T follicular helper cell (primary cell): ENCODE measurements around the gene PTPRN2.

Experiments used
- DNase-seq: peaks from one replicate; pipeline ENCODE4 v3.0.0-alpha.2; 2020; ENCODE audit warnings: low read depth

PTPRN2 gene

DNA sequence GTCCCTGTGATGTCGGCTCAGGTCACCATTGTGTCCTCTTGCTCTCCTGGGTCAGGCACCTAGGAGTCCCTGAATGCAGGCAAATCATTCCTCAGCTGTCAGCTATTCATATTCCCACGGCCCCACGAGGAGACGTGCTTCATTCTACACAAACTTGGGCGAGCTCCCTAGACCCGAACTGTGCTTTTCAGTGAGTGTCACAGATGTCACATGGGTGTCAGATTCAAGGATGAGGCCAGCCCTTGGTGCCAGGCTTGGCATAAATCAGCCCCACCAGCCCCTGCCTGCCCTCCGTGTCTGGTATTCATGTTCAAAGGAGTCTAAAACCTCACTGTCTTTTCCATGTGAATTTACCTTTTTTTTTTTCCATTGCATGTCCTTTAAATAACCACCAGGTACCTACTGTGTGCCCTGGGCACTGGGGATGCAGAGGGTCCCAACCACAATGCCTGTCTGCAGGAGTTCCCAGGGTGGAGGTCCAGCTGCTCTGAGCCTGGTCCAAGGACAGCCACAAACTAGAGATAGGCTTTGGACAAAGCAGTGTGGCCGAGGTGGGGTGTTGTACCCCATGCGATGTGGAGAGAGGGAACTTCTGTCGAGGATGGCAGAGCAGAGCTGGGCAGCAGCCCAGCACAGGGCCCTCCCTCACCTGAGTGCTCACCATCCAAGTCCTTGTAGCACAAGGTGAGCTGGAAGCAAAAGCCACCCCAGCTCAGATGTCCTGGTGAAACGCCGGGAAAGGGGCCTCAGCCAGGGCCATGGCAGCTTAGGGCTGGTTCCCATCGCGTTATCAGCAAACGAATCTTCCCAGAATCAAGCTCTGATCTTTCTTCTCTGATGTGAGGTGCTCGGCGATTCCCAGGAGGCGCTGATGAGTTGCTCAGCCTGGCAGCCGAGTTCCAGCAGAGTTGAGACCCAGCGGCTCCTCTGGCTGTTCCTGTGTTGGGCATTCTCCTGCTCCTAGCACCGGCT is 611.9 kb downstream of the PTPRN2 start:
- no peak for DNase-seq

DNA sequence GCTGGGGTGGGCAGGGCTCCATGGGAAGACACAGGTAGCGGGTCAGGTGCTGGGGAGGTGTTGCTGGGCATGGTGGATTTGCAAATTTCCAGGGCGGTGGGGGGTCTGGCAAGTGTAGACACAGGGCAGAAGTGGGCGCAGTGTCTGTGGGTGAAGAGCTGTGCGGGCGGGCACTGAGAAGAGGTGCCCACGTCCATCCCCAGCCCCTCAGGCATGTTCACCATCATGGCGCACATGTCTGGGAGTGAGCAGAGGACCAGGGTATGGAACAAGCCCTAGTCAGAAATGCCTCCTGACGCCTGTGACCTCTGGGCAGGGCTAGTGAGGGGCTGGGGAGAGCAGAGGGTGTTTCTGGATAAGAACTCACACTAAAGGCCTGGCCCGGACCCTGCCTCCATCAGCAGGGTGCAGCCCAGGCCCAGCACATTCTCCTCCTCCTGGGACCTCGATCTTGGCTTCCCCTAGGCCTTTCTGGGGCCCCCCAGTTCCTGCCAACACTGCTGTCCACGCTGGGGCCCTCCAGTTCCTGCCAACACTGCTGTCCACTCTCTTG is 612.9 kb downstream of the PTPRN2 start:
- no peak for DNase-seq

DNA sequence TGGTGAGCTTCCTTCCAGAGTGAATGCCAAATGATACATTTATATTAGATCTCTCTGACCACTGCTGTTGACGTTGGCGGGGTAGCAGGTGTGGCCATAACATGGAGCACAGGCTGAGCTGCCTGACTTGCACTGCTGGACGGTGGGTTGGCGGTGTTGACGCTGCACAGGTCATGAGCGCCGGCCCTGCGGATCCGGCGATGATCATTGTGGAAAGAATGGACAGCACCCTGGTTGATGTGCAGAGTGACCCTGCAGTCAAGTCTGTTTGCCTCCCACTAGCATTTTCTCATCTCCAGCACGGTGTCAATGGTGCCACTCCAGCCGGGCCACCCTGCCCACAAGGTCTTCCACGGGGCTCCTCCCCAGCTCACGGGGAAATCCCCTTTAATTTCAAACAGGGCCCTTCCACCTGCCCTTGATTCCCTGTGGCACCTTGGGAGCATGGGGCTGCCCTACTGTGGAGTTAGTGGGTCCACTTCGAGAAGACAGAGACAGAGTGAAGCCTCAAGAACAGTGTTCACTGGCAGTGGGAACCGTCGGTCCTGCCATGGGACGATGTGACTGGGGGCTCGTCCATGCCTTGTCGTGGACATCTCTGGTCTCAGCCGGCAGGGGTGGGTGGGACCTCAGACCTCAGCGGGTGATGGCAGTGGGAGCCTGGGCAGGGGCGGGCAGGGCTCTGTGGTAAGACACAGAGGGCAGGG is 613.5 kb downstream of the PTPRN2 start:
- no peak for DNase-seq

DNA sequence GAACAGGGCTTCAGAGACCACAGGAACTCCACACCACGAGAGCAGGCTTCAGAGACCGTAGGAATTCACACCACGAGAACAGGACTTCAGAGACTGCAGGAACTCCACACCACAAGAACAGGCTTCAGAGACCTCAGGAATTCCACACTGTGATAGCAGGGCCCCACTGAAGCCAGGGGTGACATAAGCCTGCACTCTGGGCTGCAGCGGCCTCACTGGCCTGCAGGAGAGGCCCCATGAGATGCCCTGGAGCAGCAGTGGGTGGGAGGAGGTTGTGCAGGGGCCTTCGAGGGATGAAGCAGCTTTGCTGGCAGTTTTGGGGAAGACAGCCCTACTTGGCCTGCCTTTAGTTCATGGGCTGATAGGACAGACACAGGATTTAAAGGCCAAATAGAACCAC is 614.7 kb downstream of the PTPRN2 start:
- no peak for DNase-seq

DNA sequence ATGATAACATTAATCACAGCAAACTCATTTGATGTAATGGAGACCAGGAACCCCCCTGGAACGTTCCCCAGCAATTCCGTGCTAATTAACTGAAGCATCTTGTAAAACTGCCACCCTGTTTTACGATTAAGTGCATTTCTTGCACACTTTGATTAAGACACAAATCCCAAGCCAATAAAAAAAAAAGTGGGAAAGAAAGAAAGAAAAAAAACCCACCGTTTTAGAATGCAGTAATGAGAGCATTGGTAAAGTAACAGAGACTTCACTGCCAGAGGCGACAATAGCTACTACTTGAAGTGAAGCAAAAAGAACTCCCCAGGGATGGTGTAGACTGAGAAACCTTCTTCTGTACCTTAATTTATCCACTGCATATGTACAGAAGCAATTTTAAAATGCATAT is 616.1 kb downstream of the PTPRN2 start:
- DNase-seq: no peak

DNA sequence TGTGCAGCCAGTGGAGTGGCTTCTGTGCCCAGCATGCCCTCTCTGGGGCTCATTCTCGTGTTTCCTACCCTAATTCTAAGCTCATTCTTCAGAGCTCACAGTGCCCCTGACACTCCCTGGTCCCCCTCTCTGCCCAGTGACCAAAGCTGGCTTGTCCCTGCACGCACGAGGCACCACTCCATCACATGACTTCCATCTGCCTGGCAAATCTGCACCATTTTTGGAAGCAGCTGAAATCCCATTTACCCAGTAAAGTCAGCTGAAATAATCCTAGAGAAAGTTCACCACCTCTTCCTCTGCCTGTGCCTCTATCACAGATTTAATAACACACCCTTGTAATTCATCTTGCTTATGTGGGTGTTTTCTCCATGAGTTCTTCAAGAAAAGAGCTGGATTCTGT is 616.9 kb downstream of the PTPRN2 start:
- no peak for DNase-seq

DNA sequence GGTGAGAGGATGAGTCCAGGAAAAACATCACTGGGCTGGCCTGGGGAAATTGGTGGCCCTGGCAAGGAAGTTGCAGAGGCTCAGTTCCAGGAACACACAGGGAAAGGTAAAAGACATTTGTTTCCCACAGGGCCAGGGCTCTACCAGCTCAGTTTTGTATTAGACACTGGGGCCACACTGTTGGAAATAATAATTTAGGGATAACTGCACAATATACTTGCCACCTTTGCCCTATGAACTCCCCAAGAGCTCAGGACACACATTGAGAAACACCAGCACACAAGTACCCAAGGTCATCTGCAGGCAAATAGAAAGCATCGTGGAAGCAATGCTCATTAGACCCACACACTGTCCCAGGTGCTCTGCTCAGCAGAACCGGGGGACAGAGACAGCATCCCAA is 617.6 kb downstream of the PTPRN2 start:
- no peak for DNase-seq

DNA sequence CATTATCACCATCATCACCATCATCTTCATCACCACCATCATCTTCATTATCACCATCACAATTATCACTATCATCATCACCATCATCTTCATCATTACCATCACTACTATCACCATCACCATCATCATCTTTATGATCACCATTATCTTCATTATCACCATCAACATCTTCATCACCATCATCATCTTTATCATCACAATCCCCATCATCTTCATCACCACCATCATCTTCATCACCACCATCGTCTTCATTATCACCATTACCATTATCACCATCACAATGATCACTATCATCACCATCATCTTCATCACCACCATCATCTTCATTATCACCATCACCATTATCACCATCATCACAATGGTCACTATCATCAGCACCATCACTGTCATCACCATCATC is 621.1 kb downstream of the PTPRN2 start:
- no peak for DNase-seq

DNA sequence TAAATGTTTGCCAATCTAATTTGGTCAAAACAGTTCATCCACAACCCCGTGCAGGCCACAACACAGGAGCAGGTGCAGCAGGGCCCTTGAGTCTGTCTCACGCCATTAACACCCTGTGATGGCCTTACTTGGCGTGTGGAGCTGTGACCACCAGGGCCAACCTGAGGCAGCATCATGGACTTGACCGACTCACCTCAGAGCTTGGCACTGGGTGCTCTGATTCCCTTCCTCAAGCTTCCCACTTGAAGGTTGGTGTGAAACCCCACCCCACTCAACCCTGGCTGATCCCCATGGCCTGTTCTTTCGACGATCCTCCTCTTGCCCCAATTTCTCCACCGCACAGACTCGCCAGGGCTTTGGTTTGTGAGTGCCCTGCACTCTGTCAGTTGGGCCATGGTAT is 623.1 kb downstream of the PTPRN2 start:
- DNase-seq: no peak

DNA sequence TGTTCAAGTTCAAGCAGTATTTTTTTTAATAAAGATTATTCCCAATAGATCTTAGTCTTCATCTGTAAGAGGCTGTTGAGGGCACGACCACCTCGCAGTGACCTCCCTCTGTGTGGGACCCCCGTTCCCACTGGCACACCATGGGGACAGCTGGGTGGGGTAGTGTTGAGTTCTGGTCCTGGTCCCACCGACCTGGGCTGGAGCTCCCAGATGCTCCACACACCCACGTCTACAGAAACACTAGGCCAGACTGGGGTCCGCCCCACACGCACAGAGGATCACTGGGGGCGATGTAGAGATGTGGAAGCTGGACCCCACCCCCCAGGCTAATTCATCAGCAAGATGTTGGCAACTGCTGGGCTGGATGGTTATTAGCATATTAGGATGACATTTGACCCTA is 623.6 kb downstream of the PTPRN2 start:
- no peak for DNase-seq

DNA sequence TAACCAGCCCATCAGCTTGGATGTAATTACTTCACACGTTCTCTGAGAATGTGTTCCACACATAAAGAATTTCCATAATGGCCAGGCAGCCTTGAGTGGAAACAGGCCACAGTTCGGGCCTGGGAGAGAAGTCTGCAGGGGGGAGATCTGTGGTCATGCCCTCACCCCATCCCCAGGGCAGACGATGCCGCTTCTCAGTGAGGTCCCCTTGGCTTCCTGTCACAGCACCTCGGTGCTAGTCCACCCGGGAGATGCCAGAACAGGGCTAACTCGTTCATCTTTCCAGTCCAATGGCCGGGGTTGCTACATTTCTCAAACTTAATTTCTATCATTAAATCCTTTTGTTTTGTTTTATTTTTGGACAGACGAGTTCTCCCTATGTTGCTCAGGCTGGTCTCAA is 624.1 kb downstream of the PTPRN2 start:
- DNase-seq: no peak

DNA sequence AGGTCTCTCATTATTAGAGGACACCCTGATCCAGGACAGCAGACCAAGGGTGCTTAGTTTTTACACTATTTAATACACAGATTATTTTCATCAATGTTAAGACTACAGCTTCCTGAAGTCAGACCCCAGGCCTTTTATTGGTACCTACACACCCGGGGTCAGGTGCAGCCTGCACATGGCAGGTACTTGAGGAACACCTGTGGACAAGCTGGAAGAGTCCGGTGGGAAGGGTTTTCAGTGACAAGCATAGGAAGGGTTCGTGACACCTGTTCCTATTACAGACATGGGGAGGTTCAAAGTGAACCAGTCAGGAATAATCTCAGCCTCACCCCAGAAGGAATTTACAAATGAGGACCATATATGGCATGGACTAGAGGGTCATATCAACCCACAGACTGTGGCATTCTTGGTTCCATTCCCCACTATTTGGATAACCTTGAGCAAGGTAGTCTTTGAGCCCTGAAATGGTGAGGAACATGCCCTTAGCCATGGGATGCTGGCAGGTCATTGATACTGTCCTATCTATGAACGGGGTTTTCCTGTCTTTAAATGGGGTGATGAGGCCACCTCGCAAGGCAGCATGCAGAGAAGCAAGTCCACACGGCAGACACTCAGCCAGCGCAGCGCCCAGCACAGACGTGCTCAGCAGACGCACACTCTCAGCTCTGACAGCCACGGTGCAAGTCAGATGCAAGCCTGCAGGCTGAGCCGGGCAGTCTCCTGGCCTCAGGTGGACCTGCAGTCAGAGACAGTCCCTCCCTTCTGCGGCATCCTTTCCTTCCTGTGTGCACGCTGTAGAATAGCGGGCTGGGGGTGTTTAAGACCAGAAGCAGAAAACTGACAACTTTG is 624.9 kb downstream of the PTPRN2 start:
- no peak for DNase-seq

DNA sequence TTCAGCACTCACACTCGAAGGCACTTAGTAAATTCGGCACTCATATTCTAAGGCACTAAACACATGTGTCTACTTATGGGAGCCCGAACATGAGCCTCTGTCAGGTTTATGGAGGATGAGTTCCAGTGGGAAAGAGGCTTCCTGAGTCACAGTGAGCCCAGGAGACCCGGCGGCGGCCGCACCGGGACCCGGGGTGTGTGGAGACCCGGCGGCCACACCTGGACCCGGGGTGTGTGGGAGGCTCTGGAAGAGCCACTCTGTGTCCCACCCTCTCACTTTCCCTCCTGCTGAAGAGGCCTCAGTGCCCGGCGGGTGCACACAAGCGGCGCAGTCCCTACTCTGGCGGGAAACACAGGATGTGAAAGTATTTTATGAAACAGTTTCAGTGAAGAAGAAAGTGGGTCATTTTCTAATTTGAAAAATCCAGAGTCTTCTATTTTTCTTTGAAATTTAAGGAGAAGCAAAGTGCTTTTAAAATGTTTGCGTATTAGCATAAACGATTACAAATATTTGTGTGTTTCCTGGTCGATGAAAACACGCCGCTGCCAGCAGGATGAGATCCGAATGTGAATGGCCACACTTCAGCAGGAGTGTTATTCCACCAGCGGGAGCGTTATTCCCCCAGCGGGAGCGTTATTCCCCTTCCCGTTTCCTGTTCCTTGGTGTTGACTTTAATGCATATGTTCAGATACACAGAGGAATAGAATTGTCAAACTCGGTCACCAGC is 625.7 kb downstream of the PTPRN2 start:
- no peak for DNase-seq

DNA sequence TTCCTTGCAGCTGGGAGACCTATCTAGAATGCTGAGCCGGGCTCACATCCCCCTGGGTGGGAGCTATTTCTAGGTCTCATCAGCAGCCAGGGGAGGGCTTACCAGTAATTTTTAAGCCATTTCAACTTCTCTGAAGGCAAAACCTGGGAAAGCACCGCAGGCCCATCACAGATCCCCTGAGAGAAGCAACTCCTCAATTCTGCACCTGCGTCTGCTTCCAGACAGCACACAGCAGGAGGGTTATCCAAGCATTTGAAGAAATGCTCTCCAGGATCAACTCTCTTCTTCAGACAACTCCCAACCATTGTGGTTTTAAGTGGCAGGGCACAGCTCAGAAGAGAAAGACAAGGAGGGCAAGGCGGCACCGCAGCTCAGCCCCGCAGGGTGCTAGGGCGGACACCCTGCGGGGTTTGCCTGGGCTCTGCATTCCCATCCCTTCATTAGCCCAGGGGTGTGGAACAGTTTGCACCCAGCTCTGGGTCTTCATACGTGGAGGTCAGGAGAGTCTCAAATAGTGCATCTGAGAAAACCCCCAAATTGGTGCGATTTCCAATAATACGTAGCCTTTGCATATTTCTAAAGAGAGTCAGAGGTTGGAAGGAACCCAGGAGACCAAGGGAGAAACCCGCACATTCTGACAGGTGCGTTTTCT is 632.1 kb downstream of the PTPRN2 start:
- no peak for DNase-seq

DNA sequence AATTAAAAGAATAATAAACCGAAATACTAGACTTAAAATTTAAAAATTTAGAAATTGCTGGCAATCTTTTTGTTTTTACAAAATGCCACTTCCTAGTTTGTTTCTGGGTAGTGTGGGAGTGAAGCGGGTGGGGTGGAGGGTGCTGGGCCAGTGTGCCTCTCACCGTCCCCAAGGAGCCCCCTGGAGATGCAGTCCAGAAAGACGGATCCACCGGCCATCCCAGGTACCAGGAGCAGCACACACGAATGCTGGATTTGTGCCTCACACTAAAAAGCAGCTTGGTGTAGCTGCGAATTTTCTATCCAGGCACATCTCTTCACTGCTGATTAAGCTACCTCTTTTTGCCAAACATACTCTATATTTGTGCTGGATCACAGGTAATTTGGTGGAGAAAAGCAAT is 632.7 kb downstream of the PTPRN2 start:
- no peak for DNase-seq

DNA sequence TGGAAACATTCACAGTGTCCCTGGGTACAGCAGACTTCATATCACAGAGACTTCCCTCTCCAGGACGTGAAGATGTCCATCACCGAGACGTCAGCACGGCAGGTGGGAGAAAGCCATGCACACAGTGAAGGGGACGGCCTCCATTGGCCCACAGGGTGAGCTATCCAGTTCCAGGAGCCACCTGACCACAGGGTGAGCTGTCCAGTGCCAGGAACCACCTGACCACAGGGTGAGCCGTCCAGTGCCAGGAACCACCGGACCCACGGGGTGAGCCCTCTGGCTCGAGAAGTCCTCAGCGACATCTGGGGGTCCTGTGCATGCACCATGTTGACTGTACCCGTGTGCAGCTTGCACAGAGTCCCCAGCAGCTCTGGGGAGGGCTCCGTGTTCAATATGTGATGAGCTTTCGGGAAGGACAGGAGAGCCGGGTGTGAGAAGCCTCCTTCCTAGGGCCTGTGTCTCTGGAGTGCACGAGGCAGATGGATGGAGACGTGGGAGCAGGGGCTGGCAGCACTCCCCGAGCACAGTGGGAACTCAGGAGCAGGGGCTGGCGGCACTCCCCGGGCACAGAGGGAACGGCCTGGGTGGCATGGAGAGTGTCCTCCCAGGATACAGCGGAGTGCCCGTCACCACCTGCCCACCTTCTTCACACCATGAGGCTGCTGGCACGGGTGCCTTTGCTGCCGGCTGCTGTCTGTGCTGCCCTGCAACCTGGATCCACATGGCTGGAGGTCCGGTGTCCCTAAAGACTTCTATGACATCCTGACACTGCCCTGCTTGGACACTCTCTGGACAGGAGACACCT is 634.6 kb downstream of the PTPRN2 start:
- no peak for DNase-seq

DNA sequence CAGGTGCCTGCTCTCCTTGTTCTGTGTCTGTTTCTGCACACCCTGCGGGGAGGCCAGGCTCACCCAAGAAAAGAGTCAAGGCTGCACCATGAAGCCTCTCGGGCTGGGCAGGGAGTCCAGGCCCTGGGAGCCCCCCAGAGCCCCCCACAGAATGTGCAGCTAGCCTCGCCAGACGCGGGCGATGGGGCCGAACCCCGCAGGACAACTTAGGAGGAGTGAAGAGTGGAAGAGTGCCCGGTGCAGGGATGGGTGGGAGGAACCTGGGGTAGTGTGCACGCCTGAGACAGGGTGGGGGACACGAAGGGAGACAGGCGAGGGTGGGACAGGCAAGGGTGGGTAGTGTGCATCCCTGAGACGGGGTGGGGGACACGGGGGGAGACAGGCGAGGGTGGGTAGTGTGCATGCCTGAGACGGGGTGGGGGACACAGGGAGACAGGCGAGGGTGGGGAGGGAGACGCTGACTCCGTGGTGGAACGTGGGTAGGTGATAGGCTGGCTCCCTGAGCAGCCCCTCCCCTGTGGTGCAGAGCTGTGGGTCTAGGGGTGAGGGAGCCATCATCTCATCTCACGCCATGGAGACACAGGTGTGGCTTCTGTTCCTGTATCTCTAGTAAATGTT is 635.5 kb downstream of the PTPRN2 start:
- no peak for DNase-seq

DNA sequence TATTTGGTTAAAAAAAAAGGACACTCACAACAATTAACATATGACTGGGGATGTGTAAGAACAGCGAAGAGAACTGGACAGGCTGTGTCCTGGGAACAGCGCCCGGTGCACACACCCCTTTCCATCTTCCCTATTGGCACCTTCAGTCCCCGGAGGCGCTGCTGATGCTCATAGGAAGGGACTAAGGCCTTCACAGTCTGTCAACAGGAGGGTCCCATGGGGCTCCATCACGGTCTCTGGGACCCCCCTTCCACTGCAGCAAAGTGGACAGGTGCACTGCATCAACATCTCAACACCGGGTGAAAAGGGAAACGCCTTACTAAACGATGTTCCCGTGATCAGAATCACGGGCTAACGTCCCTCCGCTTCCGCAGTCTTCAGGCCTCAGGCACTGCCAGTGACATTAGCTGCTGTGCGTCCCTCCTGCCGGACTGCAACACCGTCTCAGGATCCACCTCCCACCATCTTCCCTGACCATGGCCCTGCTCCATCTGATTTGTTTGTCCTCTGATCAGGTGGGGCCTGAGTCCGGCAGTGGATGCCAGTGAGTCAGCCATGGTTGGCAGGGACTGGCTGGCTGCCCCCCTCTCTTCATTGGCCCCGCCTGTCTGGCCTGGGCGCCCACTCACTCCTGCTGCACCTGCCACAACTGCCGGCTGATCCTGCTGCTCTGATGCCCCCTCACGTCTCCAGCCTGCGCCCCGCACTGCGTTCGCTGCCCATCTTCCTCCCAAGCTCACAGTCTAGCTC is 636.1 kb downstream of the PTPRN2 start:
- DNase-seq: no peak

DNA sequence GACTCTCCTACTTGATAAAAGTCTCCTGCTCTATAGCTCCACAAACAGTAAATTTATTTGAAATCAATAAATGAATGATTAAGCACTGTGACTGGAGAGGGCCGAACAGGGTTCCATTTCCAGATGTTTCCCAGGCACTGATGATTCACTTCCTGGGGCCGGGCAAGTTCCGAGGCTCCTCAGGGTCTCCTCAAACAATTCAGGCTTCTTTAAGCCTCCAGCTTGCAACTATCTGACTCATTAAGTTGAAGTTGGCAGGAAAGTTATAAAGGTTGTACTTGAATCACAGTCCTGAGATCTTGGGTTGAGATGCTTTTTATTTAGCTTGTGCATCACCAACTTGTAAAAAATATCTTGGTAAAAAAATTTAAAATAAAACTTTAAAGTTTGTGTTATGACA is 637.9 kb downstream of the PTPRN2 start:
- no peak for DNase-seq
